K562 treated with DMSO at 1 percent for 12 hours (cell line): ENCODE measurements around the gene SPOP. TPM values are rescaled to one million over a fixed set of nuclear protein-coding genes. Genes with fewer than 3 reads are reported as not detected.

Source experiments
- total RNA-seq: library from RNA; unstranded; fragments of 300-600 nt; gene quantifications from 2 replicates; pipeline ENCODE4 v1.2.3, GENCODE V29; 2022; ENCODE audit not compliant: insufficient read depth

The SPOP gene
- total RNA-seq = 35.2 and 47.0 TPM in 2 replicates

DNA sequence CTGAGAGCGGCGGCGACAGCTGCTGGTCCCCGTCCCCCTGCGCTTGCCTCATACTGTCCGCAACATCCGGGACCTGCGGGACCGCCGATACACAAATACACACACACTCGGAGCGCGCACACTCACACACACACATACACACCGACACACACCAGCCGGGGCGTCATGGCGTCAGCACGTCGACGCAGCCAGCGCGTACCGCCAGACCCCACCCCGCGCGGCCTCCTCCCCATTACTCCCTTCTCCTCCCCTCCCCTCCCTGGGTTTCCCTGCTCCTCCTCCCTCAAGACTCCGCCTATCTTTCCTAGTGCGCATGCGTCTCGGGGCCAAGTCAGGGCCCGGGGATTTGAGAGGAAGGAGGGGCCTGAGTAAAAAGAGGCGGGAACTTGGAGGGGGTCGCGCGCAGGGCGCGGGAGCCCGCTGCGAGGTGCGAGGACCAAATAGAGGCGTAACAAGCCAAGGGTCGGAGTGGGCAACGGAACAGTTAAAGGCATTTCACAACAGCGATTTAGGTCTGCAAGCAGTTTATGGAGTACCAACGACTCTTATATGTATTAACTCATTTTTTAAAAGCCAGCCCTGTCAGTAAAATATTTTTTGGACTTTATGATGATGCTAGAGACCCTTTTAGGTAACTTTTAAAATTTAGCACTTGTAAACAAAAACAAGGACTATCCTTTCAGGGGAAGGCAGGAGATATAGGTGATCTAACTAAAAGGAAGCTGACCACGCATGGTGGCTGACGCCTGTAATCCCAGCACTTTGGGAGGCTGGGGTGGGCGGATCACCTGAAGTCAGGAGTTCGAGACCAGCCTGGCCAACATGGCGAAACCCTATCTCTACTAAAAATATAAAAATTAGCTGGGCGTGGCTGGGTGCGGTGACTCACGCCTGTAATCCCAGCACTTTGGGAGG is at the start of gene SPOP:
Gene SPOP, minus strand, starts transcription at position 165 of the 915 bp plus-strand sequence. CDS start 55,287 bp downstream, outside the sequence.

DNA sequence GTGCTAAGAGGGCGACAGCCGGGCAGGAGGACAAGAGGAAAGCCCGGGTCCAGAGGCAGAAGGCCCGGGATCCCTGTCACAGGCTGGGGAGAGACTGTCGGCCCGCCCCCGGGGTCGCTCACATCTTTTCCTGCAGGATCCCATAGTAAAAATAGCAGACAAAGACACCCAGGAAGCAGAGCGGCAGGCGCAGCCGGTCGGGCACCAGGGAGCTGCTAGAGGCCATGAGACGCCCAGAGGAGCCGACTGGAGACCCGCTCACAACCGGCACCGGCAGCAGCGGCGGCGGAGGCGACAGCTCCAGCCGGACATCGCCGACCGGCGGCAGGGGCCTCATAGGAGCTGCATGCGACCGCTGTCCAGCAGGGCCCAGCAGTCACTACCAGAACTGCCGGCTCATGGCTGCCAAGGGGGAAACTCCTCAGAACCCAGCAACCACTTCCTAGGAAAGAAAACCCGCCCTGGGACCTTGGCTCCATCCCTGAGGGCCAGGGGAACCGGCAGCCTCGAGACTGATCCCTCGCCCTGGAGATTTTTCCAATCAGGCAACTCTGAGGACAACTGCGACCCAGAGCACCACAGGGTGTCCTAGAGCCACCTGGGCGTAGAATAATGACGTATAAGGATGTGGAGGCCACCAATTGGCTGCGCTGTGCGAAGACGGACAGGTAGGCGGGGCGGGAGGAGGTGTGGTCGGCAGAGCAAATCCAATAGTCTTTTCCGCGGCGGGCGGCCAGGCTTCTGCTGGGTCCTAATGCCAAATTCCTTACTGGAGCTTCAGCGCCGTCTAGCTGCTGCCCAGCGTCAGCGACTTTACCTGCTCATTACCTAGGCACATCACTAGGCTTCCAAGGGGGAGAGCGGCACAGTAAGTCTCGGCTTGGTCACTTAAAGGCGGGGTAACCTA is 30.0 kb upstream of the SPOP start, which contains the start of gene SLC35B1:
Gene SLC35B1, minus strand, starts transcription at position 357 of the 907 bp plus-strand sequence. Its CDS starts 131 bp downstream, at position 226.

DNA sequence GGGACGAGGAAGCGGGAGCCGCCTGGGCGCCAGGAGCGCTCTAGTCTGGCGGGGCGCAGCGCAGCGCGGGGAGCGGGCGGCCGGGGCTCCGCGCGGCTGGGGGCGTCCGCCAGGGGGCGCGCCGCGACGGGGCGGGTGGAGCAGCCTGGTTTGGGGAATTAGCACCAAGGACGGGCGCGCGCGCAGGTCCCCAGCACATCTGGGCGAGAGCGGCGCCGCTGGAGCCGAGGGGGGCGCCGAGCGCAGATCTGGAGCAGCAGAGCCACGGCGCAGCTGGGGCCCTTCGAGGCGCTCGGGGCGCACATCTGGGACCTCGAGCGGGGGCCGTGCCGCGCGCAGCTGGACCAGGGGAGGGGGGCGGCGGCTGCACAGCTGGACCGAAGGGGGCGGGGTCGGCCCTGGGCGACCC is 102.2 kb downstream of the SPOP start, which contains the start of gene NXPH3:
Gene NXPH3, plus strand, starts transcription at position 193 of the 409 bp plus-strand sequence. CDS start 349 bp downstream, outside the sequence.

Other genes with a start within 250 kb of the SPOP start
- 0.28 and 0.32 TPM in 2 replicates for gene NGFR, start 182.8 kb downstream of the SPOP start, total RNA-seq
- 0.51 and 0.60 TPM in 2 replicates for gene NXPH3, start 102.2 kb downstream of the SPOP start, total RNA-seq
- 52.6 and 78.8 TPM in 2 replicates for gene SLC35B1, start 29.9 kb upstream of the SPOP start, total RNA-seq
- 63.6 and 95.3 TPM in 2 replicates for gene FAM117A, start 86.0 kb upstream of the SPOP start, total RNA-seq
- 11.0 and 27.1 TPM in 2 replicates for gene KAT7, start 110.6 kb upstream of the SPOP start, total RNA-seq
- gene TAC4, start 170.0 kb upstream of the SPOP start, total RNA-seq = not detected in 2 replicates